D721Med (cell line): ENCODE measurements around the gene FXYD4.

Experiments
- DNase-seq: peaks from one replicate; pipeline ENCODE4 v3.0.0; 2011; ENCODE audit warnings: low spot score; ENCODE audit not compliant: insufficient read length
- FAIRE-seq: peaks from 2 replicates; lab custom pipeline; 2011; peaks lifted over from hg19 to GRCh38; lab: Jason Lieb, UNC
- CTCF ChIP-seq: IDR thresholded peaks from 2 replicates; pipeline ENCODE4 v1.5.1; 2012; ENCODE audit warnings: mild to moderate bottlenecking, control low read depth; ENCODE audit not compliant: insufficient read depth; ENCODE audit errors: missing control alignments

The FXYD4 gene

GRCh38 chr10:43369921-43370320, 1.5 kb upstream of the FXYD4 start:
- no peak for DNase-seq
- TF ChIP-seq CTCF, result no peak
- no peak for FAIRE-seq

- no peak for DNase-seq
- TF ChIP-seq CTCF, result no peak
- no peak for FAIRE-seq
Observed at GRCh38 chr10:43370671-43371215, 693 bp upstream of the FXYD4 start.

- DNase-seq (no peak), FAIRE-seq (no peak)
- TF ChIP-seq CTCF, result no peak
Observed at GRCh38 chr10:43372765-43373361, 1.4 kb downstream of the FXYD4 start.

- TF ChIP-seq CTCF, result no peak
- DNase-seq (no peak), FAIRE-seq (no peak)
Observed at GRCh38 chr10:43373461-43373860, 2.0 kb downstream of the FXYD4 start.

GRCh38 chr10:43374194-43374593, 2.8 kb downstream of the FXYD4 start:
- DNase-seq (no peak), FAIRE-seq (no peak)
- TF ChIP-seq CTCF, result no peak

- no peak for TF ChIP-seq CTCF
- DNase-seq, result no peak
- FAIRE-seq, result no peak
Observed at GRCh38 chr10:43375401-43376020, 4.1 kb downstream of the FXYD4 start.

GRCh38 chr10:43376046-43376635, 4.7 kb downstream of the FXYD4 start:
- no peak for DNase-seq
- no peak for TF ChIP-seq CTCF
- FAIRE-seq, result no peak
